ENCODE results near the gene LIPI. TPM values are rescaled to one million over a fixed set of nuclear protein-coding genes. Genes with fewer than 3 reads are reported as not detected.

The LIPI gene
- total and polyA plus RNA-seq, 2 experiments from 2014 or later = not detected

- Histone ChIP-seq H3K27ac (no peak overlapping the region), H3K27me3 (no peaks in the 10 kb centered on the region), H2AFZ (no peak overlapping the region), H3K4me1 (ENCODE audit: insufficient read depth) (no peaks in the 10 kb centered on the region), H4K20me1 (ENCODE audit: insufficient read depth, poor library complexity, severe bottlenecking) (no peaks in the 10 kb centered on the region), H3K9me3 (ENCODE audit: low read depth) (no peaks in the 10 kb centered on the region), H3K79me2 (no peaks in the 10 kb centered on the region), H3K9me2 (replicated peaks; ENCODE audit: insufficient read depth) (no peaks in the 10 kb centered on the region), H3K4me3 (no peak overlapping the region), H3K4me2 (no peak overlapping the region), H3K36me3 (replicated peaks; ENCODE audit: insufficient read depth, low read depth) (no peaks in the 10 kb centered on the region)
- no peak for DNase-seq (ENCODE audit: low spot score)
- TF ChIP-seq CTCF (IDR thresholded peaks at IDR 0.05; ENCODE audit: poor library complexity) (no peak), EZH2 (IDR thresholded peaks at IDR 0.05; ENCODE audit: borderline replicate concordance) (no peak), EZH2phosphoT487 (IDR thresholded peaks at IDR 0.05; ENCODE audit: low read depth, severe bottlenecking, unreplicated experiment) (no peak)
- 94% methylated on average over 5 of the region's 5 CpGs for WGBS (ENCODE audit: low lambda C conversion rate, missing lambda C conversion rate)
These were observed 24.3 kb upstream of the LIPI start for GRCh38 chr21:14235101-14235500.

- Histone ChIP-seq H3K9me2 (replicated peaks; ENCODE audit: insufficient read depth) (no peaks in the 10 kb centered on the region), H3K4me2 (no peak overlapping the region), H3K4me1 (ENCODE audit: insufficient read depth) (no peaks in the 10 kb centered on the region), H3K9me3 (ENCODE audit: low read depth) (no peaks in the 10 kb centered on the region), H3K27me3 (no peaks in the 10 kb centered on the region), H3K36me3 (replicated peaks; ENCODE audit: insufficient read depth, low read depth) (no peaks in the 10 kb centered on the region), H2AFZ (no peak overlapping the region), H3K4me3 (no peak overlapping the region), H4K20me1 (ENCODE audit: insufficient read depth, poor library complexity, severe bottlenecking) (no peaks in the 10 kb centered on the region), H3K79me2 (no peaks in the 10 kb centered on the region), H3K27ac (no peak overlapping the region)
- WGBS (ENCODE audit: low lambda C conversion rate, missing lambda C conversion rate) = 67% methylated on average over 1 of the region's 1 CpG
- no peak for DNase-seq (ENCODE audit: low spot score)
- no peak for TF ChIP-seq CTCF (IDR thresholded peaks at IDR 0.05; ENCODE audit: poor library complexity)
- TF ChIP-seq EZH2 (IDR thresholded peaks at IDR 0.05; ENCODE audit: borderline replicate concordance) = no peak
- TF ChIP-seq EZH2phosphoT487 (IDR thresholded peaks at IDR 0.05; ENCODE audit: low read depth, severe bottlenecking, unreplicated experiment) = no peak
These were observed 18.6 kb upstream of the LIPI start for GRCh38 chr21:14229399-14229798.

GRCh38 chr21:14223365-14223764 lies 12.6 kb upstream of the LIPI start:
- Histone ChIP-seq H3K79me2 (no peaks in the 10 kb centered on the region), H3K4me1 (ENCODE audit: insufficient read depth) (no peaks in the 10 kb centered on the region), H3K4me3 (no peak overlapping the region), H3K27ac (no peak overlapping the region), H3K4me2 (no peak overlapping the region), H4K20me1 (ENCODE audit: insufficient read depth, poor library complexity, severe bottlenecking) (no peaks in the 10 kb centered on the region), H3K27me3 (no peaks in the 10 kb centered on the region), H3K9me2 (replicated peaks; ENCODE audit: insufficient read depth) (no peaks in the 10 kb centered on the region), H3K36me3 (replicated peaks; ENCODE audit: insufficient read depth, low read depth) (no peaks in the 10 kb centered on the region), H2AFZ (no peak overlapping the region), H3K9me3 (ENCODE audit: low read depth) (no peaks in the 10 kb centered on the region)
- WGBS (ENCODE audit: low lambda C conversion rate, missing lambda C conversion rate) = 96% methylated on average over 1 of the region's 1 CpG
- TF ChIP-seq EZH2 (IDR thresholded peaks at IDR 0.05; ENCODE audit: borderline replicate concordance) (no peak), CTCF (IDR thresholded peaks at IDR 0.05; ENCODE audit: poor library complexity) (no peak), EZH2phosphoT487 (IDR thresholded peaks at IDR 0.05; ENCODE audit: low read depth, severe bottlenecking, unreplicated experiment) (no peak)
- DNase-seq (ENCODE audit: low spot score) = no peak
